Measurements from ENCODE around the gene TOMT.
A peak's percentile ranks its signal among the peaks of the same experiment; 100 is the strongest.

DNA sequence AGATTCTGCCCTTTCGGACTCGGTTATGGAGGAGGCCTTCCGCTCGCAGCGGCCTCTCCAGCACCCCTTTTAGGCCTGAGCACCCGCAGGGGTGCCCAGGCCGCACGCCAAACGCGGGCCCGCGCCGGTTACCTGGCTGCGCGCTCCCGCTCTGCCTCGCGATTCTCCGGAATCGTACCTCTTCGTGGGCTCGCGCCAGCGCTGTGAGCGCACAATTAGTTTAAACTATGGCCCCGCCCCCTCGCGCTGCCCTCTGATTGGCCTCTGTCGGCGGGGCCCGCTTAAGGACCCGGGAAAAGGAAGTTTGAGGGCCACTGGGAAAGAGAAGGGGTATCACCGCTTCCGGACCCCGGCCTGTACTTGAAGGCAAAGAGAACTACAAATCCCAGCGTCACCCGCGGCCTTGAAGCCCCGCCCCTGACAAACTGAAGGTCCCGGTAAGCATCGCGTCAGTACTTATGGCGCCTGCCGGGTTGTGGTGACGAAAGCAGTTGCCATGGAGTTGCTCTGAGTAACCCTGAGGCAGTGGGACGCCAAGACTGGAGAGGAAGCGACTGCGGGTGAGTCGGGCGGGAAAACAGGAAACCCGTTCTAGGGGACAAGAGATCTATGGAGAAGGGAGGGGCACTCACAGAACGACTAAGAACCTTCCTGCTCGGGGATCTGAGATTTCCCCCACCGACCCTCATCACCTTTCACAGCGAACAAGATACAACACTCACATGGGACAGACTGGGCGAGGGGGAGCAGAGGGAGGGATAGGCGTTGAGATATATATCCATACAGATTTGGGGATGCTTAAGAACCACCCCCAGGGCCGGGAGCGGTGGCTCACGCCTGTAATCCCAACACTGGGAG lies 25.2 kb upstream of the TOMT start, which contains the start of the genes LRRC51 and NUMA1:
- TF ChIP-seq, protein P1, sequence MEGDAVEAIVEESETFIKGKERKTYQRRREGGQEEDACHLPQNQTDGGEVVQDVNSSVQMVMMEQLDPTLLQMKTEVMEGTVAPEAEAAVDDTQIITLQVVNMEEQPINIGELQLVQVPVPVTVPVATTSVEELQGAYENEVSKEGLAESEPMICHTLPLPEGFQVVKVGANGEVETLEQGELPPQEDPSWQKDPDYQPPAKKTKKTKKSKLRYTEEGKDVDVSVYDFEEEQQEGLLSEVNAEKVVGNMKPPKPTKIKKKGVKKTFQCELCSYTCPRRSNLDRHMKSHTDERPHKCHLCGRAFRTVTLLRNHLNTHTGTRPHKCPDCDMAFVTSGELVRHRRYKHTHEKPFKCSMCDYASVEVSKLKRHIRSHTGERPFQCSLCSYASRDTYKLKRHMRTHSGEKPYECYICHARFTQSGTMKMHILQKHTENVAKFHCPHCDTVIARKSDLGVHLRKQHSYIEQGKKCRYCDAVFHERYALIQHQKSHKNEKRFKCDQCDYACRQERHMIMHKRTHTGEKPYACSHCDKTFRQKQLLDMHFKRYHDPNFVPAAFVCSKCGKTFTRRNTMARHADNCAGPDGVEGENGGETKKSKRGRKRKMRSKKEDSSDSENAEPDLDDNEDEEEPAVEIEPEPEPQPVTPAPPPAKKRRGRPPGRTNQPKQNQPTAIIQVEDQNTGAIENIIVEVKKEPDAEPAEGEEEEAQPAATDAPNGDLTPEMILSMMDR (IDR thresholded peaks at IDR 0.05 in 2 of 3, conservative IDR thresholded peaks at IDR 0.05 in 1 of 3; ENCODE audit: borderline replicate concordance in 1 of 3, insufficient read depth in 1 of 3, low read depth in 2 of 3, low read length in 2 of 3) = no peak
- TF ChIP-seq, protein P2, sequence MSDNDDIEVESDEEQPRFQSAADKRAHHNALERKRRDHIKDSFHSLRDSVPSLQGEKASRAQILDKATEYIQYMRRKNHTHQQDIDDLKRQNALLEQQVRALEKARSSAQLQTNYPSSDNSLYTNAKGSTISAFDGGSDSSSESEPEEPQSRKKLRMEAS (IDR thresholded peaks at IDR 0.05) = peak; percentile 70; the same call in 1 of the 2 replicates
- TF ChIP-seq EZH2 (IDR thresholded peaks at IDR 0.05) (no peak), POLR2A (IDR thresholded peaks at IDR 0.05; ENCODE audit: borderline replicate concordance, extremely low read depth, insufficient read depth, insufficient read length) (peak; percentile 40), YY1 (IDR thresholded peaks at IDR 0.05; ENCODE audit: extremely low read depth, insufficient replicate concordance, low read depth, low read length) (peak; percentile 88), SRF (IDR thresholded peaks at IDR 0.05; ENCODE audit: low read depth) (no peak; the same call in 1 of the 2 replicates), POLR2AphosphoS5 (IDR thresholded peaks at IDR 0.05; ENCODE audit: low read depth, low read length) (peak; percentile 68), EGR1 (IDR thresholded peaks at IDR 0.05; ENCODE audit: low read depth) (peak; percentile 47; the same call in 1 of the 2 replicates), TCF7L2 (IDR thresholded peaks at IDR 0.05; ENCODE audit: borderline replicate concordance, extremely low read depth, insufficient read depth, insufficient read length) (no peak), JUND (IDR thresholded peaks at IDR 0.05) (no peak), CEBPB (IDR thresholded peaks at IDR 0.05; ENCODE audit: low read depth) (no peak), RAD21 (IDR thresholded peaks at IDR 0.05; ENCODE audit: low read depth) (no peak)
- TF ChIP-seq, protein P3, sequence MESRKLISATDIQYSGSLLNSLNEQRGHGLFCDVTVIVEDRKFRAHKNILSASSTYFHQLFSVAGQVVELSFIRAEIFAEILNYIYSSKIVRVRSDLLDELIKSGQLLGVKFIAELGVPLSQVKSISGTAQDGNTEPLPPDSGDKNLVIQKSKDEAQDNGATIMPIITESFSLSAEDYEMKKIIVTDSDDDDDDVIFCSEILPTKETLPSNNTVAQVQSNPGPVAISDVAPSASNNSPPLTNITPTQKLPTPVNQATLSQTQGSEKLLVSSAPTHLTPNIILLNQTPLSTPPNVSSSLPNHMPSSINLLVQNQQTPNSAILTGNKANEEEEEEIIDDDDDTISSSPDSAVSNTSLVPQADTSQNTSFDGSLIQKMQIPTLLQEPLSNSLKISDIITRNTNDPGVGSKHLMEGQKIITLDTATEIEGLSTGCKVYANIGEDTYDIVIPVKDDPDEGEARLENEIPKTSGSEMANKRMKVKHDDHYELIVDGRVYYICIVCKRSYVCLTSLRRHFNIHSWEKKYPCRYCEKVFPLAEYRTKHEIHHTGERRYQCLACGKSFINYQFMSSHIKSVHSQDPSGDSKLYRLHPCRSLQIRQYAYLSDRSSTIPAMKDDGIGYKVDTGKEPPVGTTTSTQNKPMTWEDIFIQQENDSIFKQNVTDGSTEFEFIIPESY (IDR thresholded peaks at IDR 0.05; ENCODE audit: extremely low read depth, insufficient replicate concordance, low read length) = peak; percentile 80
- TF ChIP-seq, protein P4, sequence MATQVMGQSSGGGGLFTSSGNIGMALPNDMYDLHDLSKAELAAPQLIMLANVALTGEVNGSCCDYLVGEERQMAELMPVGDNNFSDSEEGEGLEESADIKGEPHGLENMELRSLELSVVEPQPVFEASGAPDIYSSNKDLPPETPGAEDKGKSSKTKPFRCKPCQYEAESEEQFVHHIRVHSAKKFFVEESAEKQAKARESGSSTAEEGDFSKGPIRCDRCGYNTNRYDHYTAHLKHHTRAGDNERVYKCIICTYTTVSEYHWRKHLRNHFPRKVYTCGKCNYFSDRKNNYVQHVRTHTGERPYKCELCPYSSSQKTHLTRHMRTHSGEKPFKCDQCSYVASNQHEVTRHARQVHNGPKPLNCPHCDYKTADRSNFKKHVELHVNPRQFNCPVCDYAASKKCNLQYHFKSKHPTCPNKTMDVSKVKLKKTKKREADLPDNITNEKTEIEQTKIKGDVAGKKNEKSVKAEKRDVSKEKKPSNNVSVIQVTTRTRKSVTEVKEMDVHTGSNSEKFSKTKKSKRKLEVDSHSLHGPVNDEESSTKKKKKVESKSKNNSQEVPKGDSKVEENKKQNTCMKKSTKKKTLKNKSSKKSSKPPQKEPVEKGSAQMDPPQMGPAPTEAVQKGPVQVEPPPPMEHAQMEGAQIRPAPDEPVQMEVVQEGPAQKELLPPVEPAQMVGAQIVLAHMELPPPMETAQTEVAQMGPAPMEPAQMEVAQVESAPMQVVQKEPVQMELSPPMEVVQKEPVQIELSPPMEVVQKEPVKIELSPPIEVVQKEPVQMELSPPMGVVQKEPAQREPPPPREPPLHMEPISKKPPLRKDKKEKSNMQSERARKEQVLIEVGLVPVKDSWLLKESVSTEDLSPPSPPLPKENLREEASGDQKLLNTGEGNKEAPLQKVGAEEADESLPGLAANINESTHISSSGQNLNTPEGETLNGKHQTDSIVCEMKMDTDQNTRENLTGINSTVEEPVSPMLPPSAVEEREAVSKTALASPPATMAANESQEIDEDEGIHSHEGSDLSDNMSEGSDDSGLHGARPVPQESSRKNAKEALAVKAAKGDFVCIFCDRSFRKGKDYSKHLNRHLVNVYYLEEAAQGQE (IDR thresholded peaks at IDR 0.05; ENCODE audit: low read depth) = no peak

All from HCT116 (cell line).